Gastrocnemius medialis (tissue), 4 donors: ENCODE results near the gene PDF.

ENCODE experiments used
- POLR2A ChIP-seq, 2 donors: fragments of 450-650 bp; IDR thresholded peaks; one replicate each; pipeline ENCODE4 v1.6.1; 2017; ENCODE audit warnings: antibody characterized with exemption in 2 of 2, mild to moderate bottlenecking in 2 of 2, moderate library complexity in 2 of 2
- TF ChIP-seq, protein P1 (sequence below), 5 experiments: fragments of 450-650 bp in 3 of 5; fragments of 200-600 bp in 2 of 5; sonication (generic) in 2 of 5; IDR thresholded peaks in 4 of 5; conservative IDR thresholded peaks in 1 of 5; 1 replicate in 4 of 5; 2 replicates in 1 of 5; pipeline ENCODE4 v1.5.1; 2016 to 2019; ENCODE audit warnings: antibody characterized with exemption in 5 of 5, mild to moderate bottlenecking in 3 of 5, moderate library complexity in 3 of 5

DNA sequence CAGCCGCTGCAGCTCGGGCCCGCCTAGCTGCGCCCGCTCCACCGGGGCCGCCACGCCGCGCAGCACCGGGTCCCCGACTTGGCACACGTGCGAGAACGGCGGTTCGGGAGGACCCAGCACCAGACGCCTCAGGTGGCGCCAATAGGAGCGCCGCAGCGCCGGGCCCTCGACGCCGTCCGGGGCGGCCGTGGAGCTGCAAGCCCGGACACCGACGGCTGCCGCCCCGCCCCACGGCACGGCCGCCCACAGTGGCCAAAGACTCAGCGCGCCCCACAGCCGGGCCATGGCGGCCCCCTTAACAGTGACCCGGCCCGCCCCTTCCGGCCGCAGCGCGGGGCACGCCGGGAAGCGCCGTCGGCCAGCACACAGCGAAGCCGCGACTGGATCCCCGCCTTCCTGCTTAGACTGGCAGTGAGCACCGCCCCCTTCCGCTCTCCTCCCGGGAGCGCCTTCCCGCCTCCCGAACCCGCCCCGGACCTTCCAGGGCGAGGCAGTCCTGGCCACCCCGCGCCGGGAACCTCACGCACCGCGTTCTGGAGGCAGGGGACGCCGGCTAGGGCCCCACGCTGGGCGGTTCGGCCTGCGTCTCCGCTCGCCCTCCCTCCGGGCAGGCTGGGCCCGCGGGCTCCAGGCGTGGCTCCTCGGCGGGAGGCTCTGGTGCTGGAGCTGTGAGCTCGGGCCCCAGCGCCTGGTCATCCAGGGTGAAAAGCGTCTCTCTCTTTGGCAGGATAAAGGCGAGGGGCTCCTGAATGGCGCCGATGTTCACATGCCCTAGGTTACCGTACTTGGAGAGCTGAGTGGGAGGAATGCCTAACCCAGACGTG is at the start of gene PDF:
- TF ChIP-seq, protein P1, sequence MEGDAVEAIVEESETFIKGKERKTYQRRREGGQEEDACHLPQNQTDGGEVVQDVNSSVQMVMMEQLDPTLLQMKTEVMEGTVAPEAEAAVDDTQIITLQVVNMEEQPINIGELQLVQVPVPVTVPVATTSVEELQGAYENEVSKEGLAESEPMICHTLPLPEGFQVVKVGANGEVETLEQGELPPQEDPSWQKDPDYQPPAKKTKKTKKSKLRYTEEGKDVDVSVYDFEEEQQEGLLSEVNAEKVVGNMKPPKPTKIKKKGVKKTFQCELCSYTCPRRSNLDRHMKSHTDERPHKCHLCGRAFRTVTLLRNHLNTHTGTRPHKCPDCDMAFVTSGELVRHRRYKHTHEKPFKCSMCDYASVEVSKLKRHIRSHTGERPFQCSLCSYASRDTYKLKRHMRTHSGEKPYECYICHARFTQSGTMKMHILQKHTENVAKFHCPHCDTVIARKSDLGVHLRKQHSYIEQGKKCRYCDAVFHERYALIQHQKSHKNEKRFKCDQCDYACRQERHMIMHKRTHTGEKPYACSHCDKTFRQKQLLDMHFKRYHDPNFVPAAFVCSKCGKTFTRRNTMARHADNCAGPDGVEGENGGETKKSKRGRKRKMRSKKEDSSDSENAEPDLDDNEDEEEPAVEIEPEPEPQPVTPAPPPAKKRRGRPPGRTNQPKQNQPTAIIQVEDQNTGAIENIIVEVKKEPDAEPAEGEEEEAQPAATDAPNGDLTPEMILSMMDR (IDR thresholded peaks at IDR 0.05 in 4 of 5, conservative IDR thresholded peaks at IDR 0.05 in 1 of 5), result peak in 1 of 5 experiments; percentile 22
- TF ChIP-seq POLR2A (IDR thresholded peaks at IDR 0.05), result peak; percentile 71 to 84
